ENCODE results near the gene DGKD. TPM values are rescaled to one million over a fixed set of nuclear protein-coding genes. Genes with fewer than 3 reads are reported as not detected.

The DGKD gene
- total RNA-seq, 1 experiment from 2014 or later: 105 TPM

GRCh38 chr2:233429175-233429897 is 75.0 kb downstream of the DGKD start:
- no peak for DNase-seq
- no peaks in the 10 kb centered on the region for H3K27me3 Mint-ChIP-seq (ENCODE audit: insufficient read depth, unreplicated experiment)
- intact Hi-C loops (cut with micrococcal nuclease; ENCODE audit: unreplicated experiment): no loop called here
- Histone ChIP-seq H3K36me3 (ENCODE audit: control insufficient read depth, insufficient read depth, low read length) (no peaks in the 10 kb centered on the region), H3K4me3 (ENCODE audit: low read depth, low read length) (no peak overlapping the region), H3K9me3 (no peaks in the 10 kb centered on the region), H3K27me3 (replicated peaks; ENCODE audit: control insufficient read depth, insufficient read depth, low read length) (no peaks in the 10 kb centered on the region), H3K4me1 (no peaks in the 10 kb centered on the region; the same call in 1 of the 2 replicates)
- H3K4me1 Mint-ChIP-seq (ENCODE audit: low read depth, unreplicated experiment): peaks cover 5% of the 10 kb centered on the region
- BruUV-seq (replicated peaks): no TSS peak
- CTCF ChIA-PET: no interaction called here
- H3K27ac Mint-ChIP-seq (ENCODE audit: unreplicated experiment): no peak overlapping the region
- peaks cover 79% of the 10 kb centered on the region for H3K36me3 Mint-ChIP-seq (ENCODE audit: insufficient read depth, unreplicated experiment)
- TF ChIP-seq CTCF (IDR thresholded peaks at IDR 0.05; ENCODE audit: insufficient read depth in 1 of 2, low read depth in 1 of 2, low read length in 1 of 2, severe bottlenecking in 1 of 2, unreplicated experiment in 1 of 2): no peak
- no peaks in the 10 kb centered on the region for H3K9me3 Mint-ChIP-seq (ENCODE audit: unreplicated experiment)
- POLR2A ChIA-PET: interaction anchor here (0.5 kb wide), 1 partner anchor 89 kb away, joined by 9 read pairs; no protein-coding TSS in a partner anchor
- no peak overlapping the region for H3K4me3 Mint-ChIP-seq (ENCODE audit: unreplicated experiment)

- no peaks in the 10 kb centered on the region for H3K27me3 ChIP-seq (replicated peaks; ENCODE audit: control insufficient read depth, insufficient read depth, low read length)
- no peak overlapping the region for H3K4me3 ChIP-seq (ENCODE audit: low read depth, low read length)
- no peaks in the 10 kb centered on the region; the same call in 1 of the 2 replicates for H3K4me1 ChIP-seq
- no peak overlapping the region for H3K27ac Mint-ChIP-seq (ENCODE audit: unreplicated experiment)
- ChIA-PET POLR2A (interaction anchor here (0.5 kb wide), 1 partner anchor 88 kb away, joined by 9 read pairs; no protein-coding TSS in a partner anchor), CTCF (no interaction called here)
- BruUV-seq (replicated peaks): no TSS peak
- H3K4me3 Mint-ChIP-seq (ENCODE audit: unreplicated experiment): no peak overlapping the region
- H3K9me3 ChIP-seq: no peaks in the 10 kb centered on the region
- H3K36me3 Mint-ChIP-seq (ENCODE audit: insufficient read depth, unreplicated experiment): peaks cover 77% of the 10 kb centered on the region
- no peak for TF ChIP-seq CTCF (IDR thresholded peaks at IDR 0.05; ENCODE audit: insufficient read depth in 1 of 2, low read depth in 1 of 2, low read length in 1 of 2, severe bottlenecking in 1 of 2, unreplicated experiment in 1 of 2)
- no peaks in the 10 kb centered on the region for H3K9me3 Mint-ChIP-seq (ENCODE audit: unreplicated experiment)
- DNase-seq: no peak
- intact Hi-C loops (cut with micrococcal nuclease; ENCODE audit: unreplicated experiment): no loop called here
- peaks cover 5% of the 10 kb centered on the region for H3K4me1 Mint-ChIP-seq (ENCODE audit: low read depth, unreplicated experiment)
- no peaks in the 10 kb centered on the region for H3K36me3 ChIP-seq (ENCODE audit: control insufficient read depth, insufficient read depth, low read length)
- H3K27me3 Mint-ChIP-seq (ENCODE audit: insufficient read depth, unreplicated experiment): no peaks in the 10 kb centered on the region
These were observed 75.8 kb downstream of the DGKD start for GRCh38 chr2:233430081-233430480.

DNA sequence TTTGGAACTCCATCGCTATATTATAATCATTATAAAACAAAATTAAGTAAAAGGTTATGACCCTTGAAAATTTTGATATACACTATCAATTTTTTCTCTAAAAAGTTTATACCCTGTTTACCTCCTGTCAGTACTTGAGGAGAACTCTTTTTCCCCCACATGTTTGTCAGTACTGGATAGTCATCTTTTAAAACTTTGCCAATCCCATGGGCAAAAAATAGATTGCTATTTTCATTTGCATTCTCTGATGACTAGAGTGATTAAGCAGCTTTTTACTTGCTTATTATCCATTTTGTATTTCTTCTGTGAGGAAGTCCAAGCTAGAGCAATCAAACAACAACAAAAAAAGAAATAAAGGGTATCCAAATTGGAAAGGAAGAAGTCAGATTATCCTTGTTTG is 76.4 kb downstream of the DGKD start:
- BruUV-seq (replicated peaks): no TSS peak
- CTCF ChIA-PET: no interaction called here

More for the DNA sequence above, 76.4 kb downstream of the DGKD start:
- no peak for DNase-seq
- H3K4me1 ChIP-seq: no peaks in the 10 kb centered on the region; the same call in 1 of the 2 replicates
- Mint-ChIP-seq H3K4me3 (ENCODE audit: unreplicated experiment) (no peak overlapping the region), H3K36me3 (ENCODE audit: insufficient read depth, unreplicated experiment) (peaks cover 80% of the 10 kb centered on the region), H3K27me3 (ENCODE audit: insufficient read depth, unreplicated experiment) (no peaks in the 10 kb centered on the region), H3K4me1 (ENCODE audit: low read depth, unreplicated experiment) (peaks cover 5% of the 10 kb centered on the region), H3K9me3 (ENCODE audit: unreplicated experiment) (no peaks in the 10 kb centered on the region), H3K27ac (ENCODE audit: unreplicated experiment) (no peak overlapping the region)
- no peaks in the 10 kb centered on the region for H3K27me3 ChIP-seq (replicated peaks; ENCODE audit: control insufficient read depth, insufficient read depth, low read length)
- POLR2A ChIA-PET: no interaction called here
- intact Hi-C loops (cut with micrococcal nuclease; ENCODE audit: unreplicated experiment): no loop called here
- TF ChIP-seq CTCF (IDR thresholded peaks at IDR 0.05; ENCODE audit: insufficient read depth in 1 of 2, low read depth in 1 of 2, low read length in 1 of 2, severe bottlenecking in 1 of 2, unreplicated experiment in 1 of 2): no peak
- no peaks in the 10 kb centered on the region for H3K36me3 ChIP-seq (ENCODE audit: control insufficient read depth, insufficient read depth, low read length)
- H3K4me3 ChIP-seq (ENCODE audit: low read depth, low read length): no peak overlapping the region
- no peaks in the 10 kb centered on the region for H3K9me3 ChIP-seq

Measured in Caco-2 (cell line).